ENCODE results near the gene RPTOR.

DNA sequence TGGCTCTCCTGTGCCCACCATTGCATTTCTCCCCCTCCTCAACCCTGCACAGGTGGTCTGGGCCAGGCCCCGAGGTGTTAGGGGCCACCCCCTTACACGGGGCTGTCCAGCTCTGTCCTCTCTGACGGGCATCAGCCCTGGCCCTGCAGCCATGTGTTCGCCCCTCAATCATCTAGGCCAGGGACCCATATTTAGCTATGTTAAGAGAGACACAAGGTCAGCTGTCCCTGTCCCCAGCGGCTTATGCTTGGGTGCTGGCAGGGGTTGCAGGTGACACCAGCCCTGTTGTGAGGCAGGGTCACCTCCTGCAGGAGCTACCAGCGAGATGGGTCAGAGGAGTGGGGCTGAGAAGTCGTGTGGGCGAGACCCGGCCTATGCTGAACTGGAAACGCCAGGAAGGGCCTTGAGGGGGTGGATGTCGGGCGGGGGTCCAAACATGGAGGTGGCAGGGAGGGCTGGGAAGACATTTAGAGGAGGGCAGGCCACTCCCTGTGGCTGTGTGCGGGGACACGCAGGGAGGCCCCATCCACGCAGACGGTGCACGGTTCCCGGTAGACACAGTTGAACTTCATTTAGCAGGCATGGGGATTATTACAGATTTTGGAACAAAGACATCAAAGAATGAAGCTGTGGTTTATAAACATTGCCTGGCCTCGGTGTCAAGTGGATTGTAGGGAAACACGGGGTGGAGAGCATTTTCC, 313.8 kb downstream of the RPTOR start:
- TF ChIP-seq ZXDB (tag by site-specific recombination; IDR thresholded peaks at IDR 0.05) (no peak), ZBTB8A (tag by site-specific recombination; IDR thresholded peaks at IDR 0.05) (no peak), ZNF341 (tag by site-specific recombination; IDR thresholded peaks at IDR 0.05; ENCODE audit: low read depth) (no peak), ZEB2 (tag by site-specific recombination; IDR thresholded peaks at IDR 0.05) (no peak), MZF1 (tag by site-specific recombination; IDR thresholded peaks at IDR 0.05; ENCODE audit: borderline replicate concordance) (no peak), ZBTB21 (tag by site-specific recombination; IDR thresholded peaks at IDR 0.05) (no peak)
- TF ChIP-seq, protein P1, sequence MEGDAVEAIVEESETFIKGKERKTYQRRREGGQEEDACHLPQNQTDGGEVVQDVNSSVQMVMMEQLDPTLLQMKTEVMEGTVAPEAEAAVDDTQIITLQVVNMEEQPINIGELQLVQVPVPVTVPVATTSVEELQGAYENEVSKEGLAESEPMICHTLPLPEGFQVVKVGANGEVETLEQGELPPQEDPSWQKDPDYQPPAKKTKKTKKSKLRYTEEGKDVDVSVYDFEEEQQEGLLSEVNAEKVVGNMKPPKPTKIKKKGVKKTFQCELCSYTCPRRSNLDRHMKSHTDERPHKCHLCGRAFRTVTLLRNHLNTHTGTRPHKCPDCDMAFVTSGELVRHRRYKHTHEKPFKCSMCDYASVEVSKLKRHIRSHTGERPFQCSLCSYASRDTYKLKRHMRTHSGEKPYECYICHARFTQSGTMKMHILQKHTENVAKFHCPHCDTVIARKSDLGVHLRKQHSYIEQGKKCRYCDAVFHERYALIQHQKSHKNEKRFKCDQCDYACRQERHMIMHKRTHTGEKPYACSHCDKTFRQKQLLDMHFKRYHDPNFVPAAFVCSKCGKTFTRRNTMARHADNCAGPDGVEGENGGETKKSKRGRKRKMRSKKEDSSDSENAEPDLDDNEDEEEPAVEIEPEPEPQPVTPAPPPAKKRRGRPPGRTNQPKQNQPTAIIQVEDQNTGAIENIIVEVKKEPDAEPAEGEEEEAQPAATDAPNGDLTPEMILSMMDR (tag by site-specific recombination; IDR thresholded peaks at IDR 0.05): no peak
- TF ChIP-seq, protein P2, sequence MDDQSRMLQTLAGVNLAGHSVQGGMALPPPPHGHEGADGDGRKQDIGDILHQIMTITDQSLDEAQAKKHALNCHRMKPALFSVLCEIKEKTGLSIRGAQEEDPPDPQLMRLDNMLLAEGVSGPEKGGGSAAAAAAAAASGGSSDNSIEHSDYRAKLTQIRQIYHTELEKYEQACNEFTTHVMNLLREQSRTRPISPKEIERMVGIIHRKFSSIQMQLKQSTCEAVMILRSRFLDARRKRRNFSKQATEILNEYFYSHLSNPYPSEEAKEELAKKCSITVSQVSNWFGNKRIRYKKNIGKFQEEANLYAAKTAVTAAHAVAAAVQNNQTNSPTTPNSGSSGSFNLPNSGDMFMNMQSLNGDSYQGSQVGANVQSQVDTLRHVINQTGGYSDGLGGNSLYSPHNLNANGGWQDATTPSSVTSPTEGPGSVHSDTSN (CRISPR knock-in tag; IDR thresholded peaks at IDR 0.05): no peak
- TF ChIP-seq, protein P3, sequence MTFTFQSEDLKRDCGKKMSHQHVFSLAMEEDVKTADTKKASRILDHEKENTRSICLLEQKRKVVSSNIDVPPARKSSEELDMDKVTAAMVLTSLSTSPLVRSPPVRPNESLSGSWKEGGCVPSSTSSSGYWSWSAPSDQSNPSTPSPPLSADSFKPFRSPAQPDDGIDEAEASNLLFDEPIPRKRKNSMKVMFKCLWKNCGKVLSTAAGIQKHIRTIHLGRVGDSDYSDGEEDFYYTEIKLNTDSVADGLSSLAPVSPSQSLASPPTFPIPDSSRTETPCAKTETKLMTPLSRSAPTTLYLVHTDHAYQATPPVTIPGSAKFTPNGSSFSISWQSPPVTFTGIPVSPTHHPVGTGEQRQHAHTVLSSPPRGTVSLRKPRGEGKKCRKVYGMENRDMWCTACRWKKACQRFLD (tag by site-specific recombination; IDR thresholded peaks at IDR 0.05): no peak
